GM21825 (cell line): ENCODE results near the gene BTBD19.
"Not testable (repeated sequence)": the region's sequence is repeated elsewhere in the genome, so short reads cannot be mapped to it uniquely, and the experiment has no call there.

ENCODE experiments used
- ATAC-seq: cut with Tn5 transposase; IDR thresholded peaks from one replicate; pipeline ENCODE4 v1.9.1; 2021; ENCODE audit warnings: mild to moderate bottlenecking, moderate library complexity; ENCODE audit not compliant: unreplicated experiment

Gene BTBD19

DNA sequence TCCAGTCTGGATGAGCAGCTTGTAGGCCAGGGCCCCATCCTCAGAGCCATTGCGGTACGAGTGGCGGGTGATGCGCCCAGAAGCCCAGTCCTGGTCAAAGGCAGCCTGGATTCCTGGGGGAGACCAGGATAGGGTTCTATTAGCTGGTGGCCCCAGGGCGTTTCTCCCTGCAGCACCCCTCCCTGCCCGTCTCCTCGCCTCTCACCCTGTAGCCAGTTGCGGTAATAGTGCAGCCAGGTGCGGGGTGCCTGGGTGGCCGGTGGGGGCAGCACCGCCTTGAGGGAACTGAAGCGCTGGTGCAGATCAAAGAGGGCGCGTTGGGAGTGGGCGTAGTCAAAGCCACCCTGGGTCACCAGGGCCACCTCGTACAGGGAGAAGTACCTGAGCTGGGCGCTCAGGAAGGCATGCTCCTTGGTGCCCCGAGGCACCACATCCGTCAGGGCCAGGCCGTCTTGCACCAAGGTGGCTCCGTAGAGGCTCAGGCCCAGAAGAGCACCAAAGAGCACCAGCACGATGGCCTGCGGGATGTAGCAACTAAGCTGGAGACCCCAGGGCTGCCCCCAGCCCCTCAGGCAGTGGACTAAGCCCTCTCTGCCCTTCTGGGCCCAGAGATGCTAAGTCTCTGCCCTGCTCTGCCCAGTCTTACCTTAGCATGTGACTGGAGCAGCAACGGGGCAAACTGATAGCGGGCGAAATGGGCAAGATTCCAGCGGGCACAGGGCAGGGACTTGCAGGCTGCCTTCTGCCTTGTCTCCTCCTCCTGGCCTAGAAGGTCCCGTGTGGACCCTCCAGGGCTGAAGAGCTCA lies 19.1 kb downstream of the BTBD19 start:
- no peak for ATAC-seq

DNA sequence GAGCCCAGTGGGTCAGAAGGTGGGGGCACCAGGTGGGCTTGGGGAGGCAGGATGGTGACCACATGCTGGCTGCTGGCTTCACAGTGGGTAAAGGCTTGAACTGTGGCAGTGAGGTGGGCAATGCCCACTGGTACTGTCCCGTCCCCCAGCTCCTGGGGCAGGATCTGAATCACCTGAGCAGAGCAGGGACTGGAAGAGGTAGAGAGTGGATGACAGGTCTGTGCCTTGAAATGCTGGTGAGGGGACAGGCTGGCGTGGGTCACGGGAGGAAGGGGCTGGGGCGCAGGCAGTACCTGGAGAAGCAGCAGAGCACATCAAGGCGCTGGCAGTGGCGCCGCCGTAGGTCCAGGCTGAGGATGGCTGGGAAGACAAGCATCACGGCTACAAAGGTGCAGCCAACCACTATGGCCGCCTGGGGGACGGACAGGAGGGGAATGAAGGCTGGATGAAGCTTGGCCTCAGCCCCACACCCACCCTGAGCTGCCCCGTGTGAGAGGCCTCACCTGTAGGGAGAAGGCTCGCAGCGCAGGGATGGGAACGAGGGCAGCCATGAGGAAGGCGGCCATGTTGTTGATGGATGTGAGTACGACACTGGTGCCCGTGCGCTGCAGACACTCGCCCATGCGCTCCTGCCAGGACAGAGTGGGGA lies 19.8 kb downstream of the BTBD19 start:
- ATAC-seq, result no peak

DNA sequence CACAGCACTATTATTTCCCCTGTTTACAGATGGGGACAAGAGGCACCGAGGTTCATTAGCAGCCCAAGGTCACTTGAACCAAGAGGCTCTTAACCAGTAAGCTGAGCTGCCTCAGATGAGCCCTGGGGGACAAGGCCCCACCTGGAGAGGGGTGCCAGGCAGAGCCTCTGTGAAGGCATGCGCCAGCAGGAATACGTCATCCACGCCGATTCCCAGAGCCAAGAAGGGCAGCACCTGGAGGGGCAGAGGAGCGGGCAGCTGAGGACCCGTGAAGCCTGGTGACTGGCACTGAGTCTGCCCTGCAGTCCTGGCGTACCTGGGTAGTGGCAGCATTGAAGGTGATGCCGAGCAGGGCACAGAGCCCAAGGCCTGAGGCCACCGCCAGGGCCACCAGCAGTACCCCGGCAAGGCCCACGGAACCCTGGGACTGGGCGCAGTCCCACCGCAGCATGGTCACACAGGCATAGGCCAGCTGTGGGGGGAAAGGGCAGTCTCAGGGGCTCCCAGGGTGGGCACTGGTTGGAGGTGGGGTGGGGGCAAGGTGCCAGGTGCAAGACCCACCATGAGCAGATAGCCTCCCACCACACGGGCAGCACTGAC lies 20.6 kb downstream of the BTBD19 start:
- no peak for ATAC-seq

DNA sequence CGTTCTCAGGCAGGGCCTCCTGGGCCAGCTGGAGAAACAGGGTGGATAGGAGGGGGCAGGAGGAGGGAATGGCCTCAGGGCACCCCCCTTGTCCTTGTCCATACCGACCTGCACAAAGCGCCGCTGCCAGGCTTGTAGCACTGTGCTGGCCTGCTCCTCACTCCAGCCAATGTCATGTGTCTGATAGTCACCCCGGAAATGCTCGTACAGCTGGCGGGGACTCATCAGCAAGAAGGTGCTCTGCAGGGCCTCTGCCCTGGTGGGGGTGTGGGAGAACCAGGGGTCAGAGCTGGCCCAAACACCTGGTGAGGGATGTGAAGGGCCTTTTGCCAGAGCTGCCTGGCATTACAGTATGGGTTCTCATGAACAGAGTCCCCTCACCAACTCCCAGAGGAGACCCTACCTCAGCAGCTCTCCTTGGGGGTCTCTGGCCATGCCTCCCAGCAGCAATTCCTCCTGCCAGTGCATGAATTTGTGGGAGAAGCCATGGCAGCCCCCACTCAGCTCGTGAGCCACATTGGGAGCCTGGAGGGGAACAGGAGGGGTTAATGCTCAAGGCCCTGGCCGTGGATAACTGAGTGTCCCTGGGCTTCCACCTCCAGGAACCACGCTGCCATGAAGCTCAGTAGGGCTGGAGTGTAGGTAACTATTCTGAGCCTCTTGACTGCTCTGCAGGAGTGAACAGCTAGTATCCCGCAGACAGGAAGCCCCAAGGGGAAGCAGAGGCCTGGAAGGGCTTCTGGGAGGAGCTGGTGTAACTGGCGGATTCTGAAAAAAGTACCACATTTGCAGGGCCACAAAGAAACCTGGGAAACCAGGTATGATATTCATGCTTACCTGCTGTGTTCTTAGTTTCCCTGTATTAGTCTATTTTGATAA lies 21.4 kb downstream of the BTBD19 start:
- no peak for ATAC-seq

DNA sequence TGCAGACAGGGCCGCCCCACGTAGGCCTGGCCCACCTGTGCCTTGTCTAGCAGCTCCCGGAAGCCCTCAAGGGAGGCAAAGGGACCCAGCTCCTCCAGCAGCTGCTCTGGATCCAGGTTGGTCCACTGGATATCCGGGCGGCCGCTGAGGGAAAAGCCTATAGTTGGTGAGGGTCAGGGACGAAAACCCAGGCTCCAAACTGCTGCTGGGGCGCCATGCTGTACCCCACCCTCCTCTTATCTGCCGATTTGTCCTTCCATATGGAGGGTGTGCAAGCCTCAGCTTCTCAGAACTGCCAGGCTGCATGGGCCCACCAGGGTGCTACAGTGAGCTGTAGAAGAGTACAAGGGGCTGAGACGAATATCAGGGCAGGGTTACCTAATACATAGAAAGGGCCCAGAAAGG lies 22.6 kb downstream of the BTBD19 start:
- ATAC-seq, result no peak

DNA sequence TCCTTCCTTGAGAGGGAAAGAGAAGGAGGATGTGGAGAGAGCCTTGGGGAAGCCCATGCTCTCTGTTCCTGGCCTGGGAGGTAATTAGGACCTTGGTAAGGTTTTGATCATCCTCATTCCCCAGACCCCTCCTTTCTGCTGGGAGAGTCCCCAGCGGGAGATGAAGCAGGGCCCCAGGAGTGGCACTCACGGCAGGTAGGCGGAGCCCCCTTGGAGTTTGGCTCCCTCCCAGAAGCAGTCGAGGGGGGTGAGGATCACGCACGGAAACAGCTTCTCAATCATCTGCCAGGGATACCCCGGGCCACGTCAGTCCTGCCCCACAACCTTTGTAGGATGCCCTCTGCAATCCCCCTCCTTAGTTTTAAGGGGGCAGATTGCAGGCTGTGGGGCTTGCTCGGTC lies 23.2 kb downstream of the BTBD19 start:
- ATAC-seq, result no peak

DNA sequence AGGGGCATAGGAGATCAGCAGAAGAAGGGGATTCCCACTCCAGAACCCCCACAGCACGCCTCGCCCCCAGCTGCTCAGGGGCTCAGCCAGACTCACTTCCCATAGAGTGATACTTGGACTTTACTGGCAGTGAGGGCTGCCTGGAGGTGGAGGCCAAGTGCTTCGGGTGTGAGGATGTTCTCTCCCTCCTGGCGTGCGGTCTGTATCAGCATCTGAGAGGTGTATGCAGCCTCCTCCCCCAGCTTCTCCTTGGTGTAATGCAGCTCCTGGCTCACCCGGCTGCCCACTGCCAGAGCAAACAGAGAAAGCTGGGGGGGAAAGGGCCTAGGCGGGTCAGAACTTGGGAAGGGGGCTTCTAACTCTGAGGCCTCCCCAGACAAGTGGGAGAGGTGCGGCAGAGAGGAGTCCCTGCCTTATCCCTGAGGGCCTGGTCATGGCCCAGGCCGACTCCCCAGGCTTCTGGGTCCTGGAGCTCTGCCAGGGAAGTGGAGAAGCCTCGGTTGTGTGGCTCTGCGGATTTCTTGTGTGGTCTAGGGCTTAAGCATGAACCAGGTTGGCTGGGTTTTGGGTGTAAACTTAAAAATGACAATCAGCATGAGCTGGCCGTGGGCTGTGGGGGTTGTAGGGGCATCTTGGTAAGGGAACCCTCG lies 23.9 kb downstream of the BTBD19 start:
- ATAC-seq, result no peak

DNA sequence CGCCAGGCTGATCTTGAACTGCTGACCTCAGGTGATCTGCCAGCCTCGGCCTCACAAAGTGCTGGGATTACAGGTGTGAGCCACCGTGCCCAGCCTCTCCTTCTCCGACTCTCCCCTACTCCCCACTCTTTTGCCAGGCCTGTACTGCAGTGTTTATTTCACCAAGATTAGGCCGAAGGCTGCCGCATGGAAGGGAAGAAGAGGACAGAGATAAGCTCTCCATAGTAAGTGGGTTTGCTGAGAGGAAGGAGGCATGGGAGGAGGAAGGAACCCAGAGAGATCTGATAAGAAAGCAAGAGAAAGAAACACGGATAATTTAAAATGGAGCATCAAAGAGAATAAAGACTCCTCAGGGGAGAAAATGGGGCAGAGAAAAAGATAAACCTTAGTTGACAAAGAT lies 26.0 kb downstream of the BTBD19 start:
- ATAC-seq, result no peak

DNA sequence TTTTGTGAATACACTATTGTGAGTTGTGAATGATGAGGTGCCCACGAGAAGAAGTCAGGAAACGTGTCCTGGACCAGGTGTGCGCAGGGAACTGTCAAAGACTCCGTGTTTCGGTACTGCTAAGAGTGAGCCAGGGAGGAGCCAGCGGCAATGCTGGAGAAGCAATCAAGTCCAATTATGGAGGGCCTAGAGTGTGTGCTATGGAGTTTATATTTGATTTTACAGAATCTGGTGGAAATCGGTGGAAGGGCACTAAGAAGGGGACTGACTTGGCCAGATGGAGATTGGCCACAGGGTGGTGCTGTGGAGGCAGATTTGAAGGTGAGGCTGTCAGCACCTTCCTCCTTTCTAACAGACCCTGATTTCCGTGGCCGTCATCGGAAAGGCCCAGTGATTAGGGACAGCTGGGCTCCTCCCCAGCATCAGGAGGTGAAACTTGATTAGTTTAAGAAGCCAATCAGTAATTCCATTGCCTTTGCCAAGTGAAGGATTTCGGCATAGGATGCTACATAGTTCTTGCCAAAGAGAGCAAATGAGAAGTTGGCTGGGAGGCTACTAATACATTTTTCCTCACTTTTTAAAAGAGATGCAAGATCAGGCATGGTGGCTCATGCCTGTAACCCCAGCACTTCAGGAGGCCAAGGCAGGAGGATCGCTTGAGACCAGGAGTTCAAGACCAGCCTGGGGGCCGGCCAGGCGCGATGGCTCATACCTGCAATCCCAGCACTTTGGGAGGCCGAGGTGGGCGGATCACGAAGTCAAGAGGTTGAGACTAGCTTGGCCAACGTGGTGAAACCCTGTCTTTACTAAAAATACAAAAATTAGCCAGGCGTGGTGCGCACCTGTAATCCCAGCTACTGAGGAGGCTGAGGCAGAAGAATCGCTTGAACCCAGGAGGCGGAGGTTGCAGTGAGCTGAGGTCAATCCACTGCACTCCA lies 27.7 kb downstream of the BTBD19 start:
- peak; percentile 65 for ATAC-seq

DNA sequence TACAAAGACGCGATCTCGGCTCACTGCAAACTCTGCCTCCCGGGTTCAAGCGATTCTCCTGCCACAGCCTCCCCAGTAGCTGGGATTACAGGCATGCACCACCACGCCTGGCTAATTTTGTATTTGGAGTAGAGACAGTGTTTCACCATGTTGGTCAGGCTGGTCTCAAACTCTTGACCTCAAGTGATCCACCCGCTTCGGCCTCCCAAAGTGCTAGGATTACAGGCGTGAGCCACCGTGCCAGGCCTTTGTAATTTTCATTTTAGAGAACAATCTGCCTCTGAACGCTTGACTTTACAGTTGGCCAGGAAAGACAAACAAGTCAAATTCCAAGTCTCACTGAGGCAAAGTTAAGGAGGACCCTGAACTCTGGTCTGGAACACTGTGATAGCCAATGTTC lies 30.0 kb downstream of the BTBD19 start:
- not testable (repeated sequence) for ATAC-seq

DNA sequence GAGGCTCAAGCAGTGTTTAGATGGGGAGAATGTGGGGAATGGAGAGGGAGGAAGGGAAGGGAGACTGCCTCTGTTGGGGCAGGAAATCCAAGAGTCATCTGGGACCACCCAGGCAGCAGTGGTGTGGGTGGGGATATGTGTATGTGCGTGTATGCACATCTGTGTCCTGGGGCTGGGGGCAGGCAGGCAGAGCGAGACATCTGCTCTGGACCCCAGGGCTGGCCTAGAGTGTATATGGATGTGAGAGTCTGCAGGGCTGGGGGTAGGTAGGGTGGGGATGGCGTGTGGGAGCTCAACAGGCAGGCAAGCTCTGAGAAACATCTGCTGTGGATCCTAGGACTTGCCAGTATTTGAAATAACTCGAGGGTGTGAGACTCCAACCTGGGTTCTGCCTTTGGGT lies 31.3 kb downstream of the BTBD19 start:
- no peak for ATAC-seq

DNA sequence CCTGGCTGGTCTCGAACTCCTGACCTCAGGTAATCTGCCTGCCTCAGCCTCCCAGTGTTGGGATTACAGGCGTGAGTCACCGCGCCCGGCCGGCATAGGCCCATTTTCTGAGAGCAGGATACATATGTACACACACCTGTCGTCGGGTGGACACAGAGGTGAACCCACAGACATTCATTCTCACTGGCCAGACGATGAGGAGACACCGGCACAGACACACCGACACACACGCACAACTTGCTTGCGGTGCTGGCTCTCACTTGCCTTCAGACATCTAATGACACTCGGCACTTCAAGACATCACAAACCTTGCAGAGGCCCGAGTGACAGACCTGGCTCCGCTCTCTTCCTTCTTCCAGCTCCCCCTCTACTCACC lies 34.2 kb downstream of the BTBD19 start:
- no peak for ATAC-seq

DNA sequence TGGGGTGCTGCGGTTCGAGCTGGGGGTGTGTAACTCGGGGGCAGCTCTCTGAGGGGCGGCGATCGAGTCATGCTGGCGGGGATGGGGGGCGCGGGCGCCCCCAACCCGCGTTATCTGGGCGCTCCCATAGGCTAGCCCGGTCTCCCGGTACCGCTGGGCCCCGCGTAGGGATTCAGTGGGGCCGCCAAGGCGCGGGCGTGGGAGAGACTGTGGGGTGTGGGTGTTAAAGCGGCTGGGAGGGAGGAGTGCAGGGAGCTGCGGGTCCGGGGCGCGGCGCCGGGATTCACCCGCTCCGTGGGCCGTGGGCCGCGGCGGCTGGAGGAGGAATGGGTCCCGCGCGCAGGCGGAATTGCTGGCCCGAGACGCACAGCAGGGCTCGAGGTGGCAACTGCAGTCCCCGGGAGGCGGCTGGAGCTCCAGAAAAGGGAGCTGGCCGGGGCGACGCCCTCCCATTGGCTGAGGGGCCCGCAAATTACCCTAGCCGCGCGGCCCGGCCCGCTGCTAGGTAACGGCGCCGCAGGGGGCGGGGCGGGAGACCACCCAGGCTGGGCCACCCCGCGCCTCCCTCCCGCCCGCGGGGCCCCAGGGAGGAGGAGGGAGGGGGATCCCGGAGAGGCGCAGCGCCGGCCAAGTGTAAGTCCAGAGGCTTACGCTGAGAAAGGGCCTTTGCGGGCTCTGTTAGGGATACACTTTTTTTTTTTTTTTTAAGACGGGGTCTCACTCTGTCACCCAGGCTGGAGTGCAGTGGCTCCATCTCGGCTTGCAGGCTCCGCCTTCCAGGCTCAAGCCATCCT lies 34.7 kb downstream of the BTBD19 start, which contains the start of gene PTCH2:
TSS of gene PTCH2 (minus strand) at position 392 of the 794 bp plus-strand sequence. CDS start at position 71, 321 bp downstream.
- no peak for ATAC-seq

DNA sequence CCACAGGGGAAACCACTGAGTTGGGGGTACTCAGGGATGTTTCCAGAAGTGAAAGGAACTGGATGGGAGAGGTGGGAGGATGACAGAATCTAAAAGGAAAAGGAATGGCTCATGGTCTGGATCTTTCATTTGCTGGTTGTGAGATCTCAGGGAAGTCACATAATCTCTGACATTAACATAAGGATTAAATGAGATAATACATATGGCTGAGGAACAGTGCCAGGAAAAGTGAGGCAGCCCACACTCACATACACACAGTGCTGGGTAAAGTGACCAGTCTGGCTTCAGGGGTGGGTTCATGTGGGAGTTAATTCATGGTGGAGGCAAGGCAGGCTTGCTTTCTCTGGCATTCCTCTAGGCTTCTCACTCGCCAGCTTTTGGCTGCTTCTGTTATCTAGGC lies 38.7 kb downstream of the BTBD19 start:
- ATAC-seq, result no peak

DNA sequence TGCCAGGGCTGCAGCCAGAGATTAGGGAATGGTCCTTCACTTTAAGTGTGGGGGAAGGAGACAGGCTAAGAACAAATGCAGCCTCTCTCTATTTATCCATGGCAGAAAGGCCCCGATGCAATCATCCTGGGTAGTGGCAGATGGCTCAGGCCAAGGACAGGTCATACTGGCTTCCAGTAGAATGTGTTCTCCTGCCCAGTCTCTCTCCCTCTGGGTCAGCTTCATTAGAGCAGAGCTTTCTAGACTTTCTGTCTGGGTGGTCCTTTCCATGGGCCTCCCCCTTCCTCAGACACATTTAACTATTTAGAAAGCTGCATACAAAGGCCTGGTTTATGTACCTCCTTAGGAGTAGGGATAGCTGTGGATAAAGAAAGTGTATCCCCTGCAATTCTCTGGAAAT lies 39.5 kb downstream of the BTBD19 start:
- no peak for ATAC-seq

DNA sequence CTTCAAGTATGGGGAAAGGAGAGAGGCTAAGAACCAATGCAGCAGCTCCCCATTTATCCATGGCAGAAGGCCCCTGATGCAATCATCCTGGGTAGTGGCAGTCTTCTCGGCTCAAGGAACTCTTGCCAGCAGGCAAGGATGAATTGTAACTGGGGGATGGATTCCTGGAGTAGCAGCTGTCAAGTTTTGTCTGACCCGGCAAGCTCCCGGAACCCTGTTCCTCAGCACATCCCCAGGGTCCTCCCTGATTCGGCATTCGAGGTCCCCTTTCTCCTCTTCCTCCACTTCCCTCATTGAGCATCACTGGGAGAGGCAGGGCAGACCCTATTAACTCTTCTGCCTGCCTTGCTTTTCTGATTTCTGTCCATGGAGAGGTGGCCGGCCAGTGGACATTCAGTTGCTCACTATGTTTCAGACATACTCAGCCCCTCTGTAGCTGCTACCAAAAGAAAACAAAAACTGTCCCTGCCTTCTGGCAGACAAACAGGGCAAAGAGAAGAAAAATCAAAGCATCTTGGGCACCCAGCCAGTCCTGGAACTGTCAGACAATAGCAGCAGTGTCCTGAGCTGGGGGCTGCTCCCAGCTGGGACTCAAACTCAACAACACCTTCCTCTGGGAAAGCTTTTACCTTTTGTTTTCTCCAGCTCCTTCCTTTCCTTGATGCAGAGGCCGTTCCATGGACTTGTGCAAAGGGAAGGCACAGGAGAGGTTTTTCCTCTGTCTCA lies 40.3 kb downstream of the BTBD19 start:
- ATAC-seq, result no peak

DNA sequence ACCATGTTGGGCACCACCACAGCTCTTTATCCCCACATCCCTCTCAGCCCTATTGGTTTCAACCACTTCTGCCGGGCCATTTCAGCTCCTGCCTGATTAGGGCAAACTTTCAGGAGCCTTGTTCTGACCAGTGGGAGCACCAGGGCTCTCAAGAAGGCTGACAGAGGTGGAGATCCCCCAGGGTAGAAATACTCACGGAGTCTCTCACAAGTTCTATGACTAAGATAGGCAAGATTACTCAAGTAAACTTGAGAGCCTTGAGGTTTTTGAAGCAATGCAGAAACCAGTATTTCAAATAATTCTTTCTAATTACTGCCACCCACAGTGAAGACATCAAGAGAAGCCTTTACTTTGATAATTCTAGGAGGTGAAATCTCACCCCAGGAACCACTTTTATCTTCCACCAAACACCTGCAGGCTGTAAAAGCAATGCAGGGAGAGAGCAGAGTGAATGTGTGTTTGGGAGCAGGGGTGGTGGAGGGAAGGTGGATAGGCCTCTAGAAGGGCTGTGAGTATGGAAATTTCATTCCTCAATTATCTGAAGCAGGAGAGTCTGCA lies 41.3 kb downstream of the BTBD19 start:
- no peak for ATAC-seq

DNA sequence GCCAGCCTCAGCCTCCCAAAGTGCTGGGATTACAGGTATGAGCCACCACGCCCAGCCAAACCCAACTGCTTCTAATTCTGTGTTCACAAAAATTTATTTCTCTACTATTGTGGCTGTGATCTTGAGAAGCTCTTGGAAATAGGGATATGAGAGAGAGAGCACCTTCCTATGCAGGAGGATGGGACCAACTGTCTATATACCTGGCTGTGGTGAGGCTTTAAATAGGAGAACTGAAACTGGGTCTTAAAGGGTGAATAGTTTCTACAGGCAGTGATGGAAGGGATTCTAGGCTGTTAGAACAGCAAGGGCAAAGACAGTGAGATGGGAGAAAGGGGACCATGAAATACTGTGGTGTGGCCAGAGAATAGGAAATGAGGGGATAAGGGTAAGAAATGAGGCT lies 43.0 kb downstream of the BTBD19 start:
- no peak for ATAC-seq
